NCI-H345 treated with DMSO at 0.1 percent for 48 hours (cell line): Measurements from ENCODE around the gene AKAP6.

ENCODE experiments used
- DNase-seq: peaks from one replicate; lab custom pipeline; 2025; ENCODE audit not compliant: unreplicated experiment; lab: John Stamatoyannopoulos, UW

AKAP6 gene

GRCh38 chr14:32405856-32406255 is 76.8 kb downstream of the AKAP6 start:
- DNase-seq, result no peak

- no peak for DNase-seq
These were observed 78.0 kb downstream of the AKAP6 start for GRCh38 chr14:32407130-32407529.

DNA sequence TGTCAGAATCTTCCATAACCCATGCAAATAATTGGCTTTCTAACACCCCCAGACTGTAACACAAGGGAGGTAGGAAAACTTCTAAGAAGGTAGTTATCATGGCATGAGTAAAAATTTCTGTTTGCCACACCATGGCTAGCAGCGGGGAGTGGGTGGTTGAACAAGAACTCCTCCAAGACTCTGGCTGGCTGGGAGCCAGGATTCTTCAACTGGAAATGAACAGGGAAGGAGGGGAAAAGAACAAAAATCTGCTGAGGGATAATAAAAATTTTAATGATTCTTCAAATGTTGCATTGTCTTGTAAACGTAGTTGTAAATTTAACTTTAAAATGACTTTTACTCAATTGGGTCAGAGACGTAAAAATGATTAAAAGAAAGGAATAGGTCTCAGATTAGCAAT is 78.9 kb downstream of the AKAP6 start:
- no peak for DNase-seq

- DNase-seq, result no peak
These were observed 83.0 kb downstream of the AKAP6 start for GRCh38 chr14:32412103-32412502.

GRCh38 chr14:32412532-32412931 is 83.4 kb downstream of the AKAP6 start:
- DNase-seq, result no peak

DNA sequence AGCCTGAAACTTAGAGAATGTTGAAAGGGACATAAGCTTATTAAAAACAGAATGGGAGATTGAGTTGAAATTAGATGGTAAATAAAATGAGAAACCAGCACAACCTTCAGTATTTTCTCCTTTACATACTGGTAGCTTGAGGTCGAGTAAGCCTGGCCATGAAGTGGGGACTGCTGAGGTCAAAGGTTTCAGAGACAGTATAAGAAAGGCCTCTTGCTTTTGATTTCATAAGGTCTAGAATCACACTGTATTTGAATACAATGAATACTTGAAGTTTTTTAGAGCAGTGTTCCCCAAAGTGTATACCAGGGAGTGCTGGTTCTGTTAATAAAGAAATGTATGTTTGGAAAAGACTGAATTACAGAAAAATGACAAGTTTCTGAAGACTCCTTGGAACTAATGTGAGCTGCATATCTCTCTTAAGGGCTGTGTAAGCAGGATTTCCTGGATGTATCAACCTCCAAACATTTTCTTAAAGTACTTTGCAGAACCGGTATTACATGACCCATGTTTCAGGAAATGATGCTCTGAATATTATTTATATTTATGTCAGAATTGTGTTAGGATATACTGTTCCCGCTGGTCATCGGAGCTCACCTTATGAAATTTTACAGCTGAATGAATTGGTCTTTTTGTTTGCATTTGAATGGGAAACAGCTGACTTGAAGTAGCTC is 85.0 kb downstream of the AKAP6 start:
- no peak for DNase-seq

GRCh38 chr14:32414808-32415255 is 85.7 kb downstream of the AKAP6 start:
- no peak for DNase-seq

DNA sequence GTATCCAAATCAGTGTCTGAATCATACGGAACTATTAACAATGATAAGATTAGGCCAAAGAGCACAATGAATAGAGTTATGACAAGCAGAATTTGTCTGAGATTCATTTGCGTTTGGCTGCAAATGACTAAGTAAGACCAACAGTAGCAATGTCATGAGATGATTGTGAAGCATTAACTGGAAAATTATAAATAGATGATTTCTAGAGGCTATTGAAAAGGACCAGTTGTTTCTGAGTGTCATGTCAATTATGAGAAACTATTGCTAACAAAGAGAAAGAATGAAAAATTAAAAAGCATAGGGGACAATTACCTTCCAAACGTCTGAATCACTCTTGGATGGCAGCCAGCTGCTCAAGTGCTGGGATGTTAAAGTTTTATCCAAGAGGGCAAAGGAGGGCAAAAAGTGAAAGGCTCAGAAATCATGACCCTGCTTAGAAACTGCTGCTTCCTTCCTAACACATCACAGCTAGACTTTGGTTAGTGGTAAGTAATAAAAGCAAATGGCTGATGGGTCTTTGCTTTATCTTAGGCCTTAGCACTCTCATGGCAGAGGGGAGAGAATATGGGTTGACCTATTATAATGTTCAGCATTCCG is 89.0 kb downstream of the AKAP6 start:
- DNase-seq, result no peak

DNA sequence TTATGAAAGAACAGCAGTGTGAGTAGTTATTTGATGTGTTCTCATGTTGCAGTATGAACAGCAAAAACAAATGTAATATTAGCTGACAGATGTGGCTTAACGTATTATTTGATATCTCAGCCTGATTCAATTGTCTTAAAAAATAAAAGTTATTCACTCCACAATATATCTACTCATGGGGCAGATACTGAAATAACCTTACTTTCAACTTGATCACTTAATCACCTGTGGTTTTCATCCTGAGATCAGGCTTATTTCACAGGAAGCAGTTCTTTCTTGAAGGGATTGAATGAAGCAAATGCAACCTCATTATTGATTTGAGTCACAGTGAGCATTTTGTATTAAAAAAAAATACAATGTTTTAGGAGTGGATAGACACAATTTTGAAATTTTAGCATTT is 90.3 kb downstream of the AKAP6 start:
- no peak for DNase-seq

- no peak for DNase-seq
These were observed 92.7 kb downstream of the AKAP6 start for GRCh38 chr14:32421781-32422180.

DNA sequence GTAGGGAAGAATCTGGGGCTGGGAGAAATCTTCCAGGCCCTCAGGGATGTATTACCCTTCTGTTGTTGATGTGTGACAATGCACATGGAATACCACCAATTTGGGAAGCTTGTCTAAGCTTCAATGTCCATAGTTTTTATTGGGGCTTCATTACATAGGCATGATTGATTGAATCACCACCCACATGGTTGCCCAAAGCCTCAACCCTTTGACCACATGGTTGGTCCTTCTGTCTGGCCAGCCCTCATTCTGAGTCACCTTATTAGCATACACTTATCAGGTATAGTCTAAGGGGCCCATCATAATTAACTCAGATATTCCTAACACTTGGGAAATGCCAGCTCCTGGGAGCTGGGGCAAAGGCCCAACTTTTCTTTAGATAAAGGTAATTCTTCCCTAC is 93.3 kb downstream of the AKAP6 start:
- DNase-seq, result no peak

DNA sequence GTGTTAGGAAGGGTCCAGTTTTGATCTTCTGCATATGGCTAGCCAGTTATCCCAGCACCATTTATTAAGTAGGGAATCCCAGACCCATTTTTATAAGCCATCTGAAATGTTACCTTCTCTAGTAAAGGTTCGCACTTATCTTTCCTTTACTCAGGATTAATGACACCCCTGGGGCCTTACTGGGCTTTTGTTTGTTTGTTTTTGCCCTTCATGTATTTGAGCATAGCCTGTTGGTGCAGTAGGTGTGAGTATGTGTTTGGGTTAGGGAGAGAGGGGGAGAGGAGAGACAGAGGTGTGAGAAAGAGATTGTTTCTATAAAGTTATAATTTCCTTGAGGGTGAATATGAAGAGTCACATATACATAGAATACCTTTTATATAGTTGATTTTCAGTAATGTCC is 96.9 kb downstream of the AKAP6 start:
- DNase-seq, result peak; percentile 34

GRCh38 chr14:32426586-32427388 is 97.7 kb downstream of the AKAP6 start:
- no peak for DNase-seq

- no peak for DNase-seq
These were observed 98.8 kb downstream of the AKAP6 start for GRCh38 chr14:32427726-32428528.

DNA sequence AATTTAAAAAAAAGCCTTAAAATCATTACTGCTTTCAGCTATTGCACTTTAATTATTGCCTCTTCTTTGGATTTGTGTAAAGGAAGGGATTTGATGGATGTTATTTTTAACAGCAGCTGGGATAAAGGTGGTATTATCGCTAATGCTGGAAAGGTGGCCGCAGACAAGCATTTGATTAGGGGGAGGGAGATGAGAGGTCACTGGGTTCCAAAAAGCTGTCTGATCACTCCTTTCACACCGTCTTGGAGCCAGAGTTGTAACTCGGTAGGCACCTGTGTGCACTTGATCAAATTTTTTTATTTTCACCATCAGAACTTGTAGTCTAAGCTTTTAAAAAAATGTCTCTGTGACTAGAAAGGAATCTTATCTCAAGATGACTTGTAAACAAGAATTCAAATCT is 99.8 kb downstream of the AKAP6 start:
- no peak for DNase-seq

DNA sequence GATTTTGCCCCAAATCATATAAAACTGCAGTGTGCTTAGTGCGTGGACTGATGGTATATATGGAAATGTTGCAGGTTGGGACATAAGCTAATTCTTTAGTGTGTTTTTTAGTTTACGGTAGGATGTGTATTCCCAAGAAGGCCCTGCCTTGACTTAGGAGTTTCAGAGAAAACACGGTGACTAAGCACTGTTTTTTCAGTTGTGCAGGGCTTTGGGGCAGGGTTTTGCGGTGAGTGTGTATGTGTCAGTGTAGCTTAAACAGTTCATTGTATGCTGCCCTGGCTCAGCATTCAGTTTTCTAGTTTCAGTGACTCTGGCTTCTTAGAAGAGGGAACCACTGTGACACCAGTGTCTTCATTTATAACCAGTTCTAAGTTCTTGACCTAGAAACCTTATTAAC is 101.2 kb downstream of the AKAP6 start:
- no peak for DNase-seq

DNA sequence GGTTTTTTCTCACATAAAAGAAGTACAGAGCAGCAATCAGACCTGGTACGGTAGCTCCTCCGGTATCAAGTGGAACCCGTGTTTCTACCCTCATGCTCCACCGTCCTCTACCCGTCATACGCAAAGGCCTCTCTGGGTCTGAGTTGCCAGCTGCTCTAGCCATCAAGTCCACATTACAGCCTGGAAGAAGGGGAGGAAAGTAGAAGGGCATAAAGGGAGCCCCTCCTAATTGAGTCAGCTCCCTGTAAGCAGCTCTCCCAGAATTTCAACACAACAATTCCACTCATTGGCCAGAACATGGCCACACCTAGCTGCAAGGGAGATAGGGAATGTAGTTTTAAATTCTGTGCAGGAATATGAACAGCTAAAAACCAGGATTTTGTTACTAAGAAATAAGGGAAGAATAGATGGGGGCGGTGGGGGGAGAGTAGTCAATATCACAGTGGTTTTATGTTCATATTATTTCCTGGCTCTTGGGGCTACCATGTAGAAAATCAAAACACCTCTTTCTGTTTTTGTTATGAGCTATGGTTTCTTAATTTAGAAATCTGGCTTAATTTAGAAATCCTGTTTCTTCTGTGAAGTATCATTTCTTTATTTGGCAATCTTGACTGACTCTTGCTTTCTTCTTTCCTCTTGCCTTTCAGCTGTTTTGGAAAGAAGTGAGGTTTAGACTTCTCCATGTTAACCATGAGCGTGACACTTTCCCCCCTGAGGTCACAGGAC is 103.9 kb downstream of the AKAP6 start:
- DNase-seq, result no peak

- no peak for DNase-seq
These were observed 105.1 kb downstream of the AKAP6 start for GRCh38 chr14:32434180-32434579.

DNA sequence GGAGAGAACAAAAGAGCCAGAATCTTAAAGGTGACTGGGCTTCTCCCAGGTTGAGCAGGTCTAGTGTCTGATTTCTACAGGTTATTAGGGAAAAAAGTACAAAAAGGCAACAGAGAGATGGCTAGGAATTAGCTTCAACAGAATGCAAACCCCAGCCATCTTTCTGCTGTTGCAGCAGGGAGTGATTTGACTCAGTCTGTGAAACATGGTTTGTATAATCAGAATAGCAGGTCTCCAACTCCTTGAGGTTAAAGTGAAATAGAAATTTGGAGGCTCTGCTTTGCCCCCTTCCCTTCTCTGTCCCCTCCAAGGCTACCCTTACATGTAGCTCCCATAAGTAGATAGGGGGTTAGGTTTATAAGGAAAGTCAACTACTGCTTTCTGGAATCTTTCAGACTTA is 105.8 kb downstream of the AKAP6 start:
- no peak for DNase-seq

DNA sequence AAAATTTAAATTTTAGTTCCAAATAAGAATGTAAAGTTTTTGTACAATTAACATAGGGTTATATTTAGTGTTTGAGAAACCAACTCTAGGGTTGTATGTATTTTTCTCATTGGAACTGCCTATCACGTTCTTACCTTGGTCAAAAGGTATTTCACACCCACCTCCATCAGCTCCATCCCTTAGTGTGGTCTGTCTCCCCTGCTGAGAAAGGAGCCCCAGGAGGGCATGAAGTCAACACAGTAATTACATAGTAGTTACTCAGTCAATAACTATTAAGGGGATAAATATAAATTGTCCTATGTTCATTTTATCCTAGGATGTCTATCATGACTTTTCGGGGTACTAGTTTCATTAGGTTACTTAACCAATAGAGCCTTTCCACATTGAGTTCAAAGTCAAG is 106.3 kb downstream of the AKAP6 start:
- DNase-seq, result no peak

GRCh38 chr14:32436993-32437392 is 107.9 kb downstream of the AKAP6 start:
- no peak for DNase-seq
